Fibroblast of pulmonary artery (primary cell): ENCODE data around the gene CASKIN2.

Experiments
- DNase-seq: peaks from one replicate; pipeline ENCODE4 v3.0.0-alpha.2; 2010; ENCODE audit warnings: low read depth
- H3K4me3 ChIP-seq: replicated peaks from 2 replicates; pipeline ENCODE4 v1.5.1; 2011; ENCODE audit warnings: low read depth, mild to moderate bottlenecking, control low read depth, low read length, moderate library complexity
- TF ChIP-seq, protein P1 (sequence below): IDR thresholded peaks from 2 replicates; pipeline ENCODE4 v1.5.1; 2011; ENCODE audit warnings: mild to moderate bottlenecking, control low read depth, low read length, inconsistent platforms; ENCODE audit errors: missing control alignments

CASKIN2 gene

DNA sequence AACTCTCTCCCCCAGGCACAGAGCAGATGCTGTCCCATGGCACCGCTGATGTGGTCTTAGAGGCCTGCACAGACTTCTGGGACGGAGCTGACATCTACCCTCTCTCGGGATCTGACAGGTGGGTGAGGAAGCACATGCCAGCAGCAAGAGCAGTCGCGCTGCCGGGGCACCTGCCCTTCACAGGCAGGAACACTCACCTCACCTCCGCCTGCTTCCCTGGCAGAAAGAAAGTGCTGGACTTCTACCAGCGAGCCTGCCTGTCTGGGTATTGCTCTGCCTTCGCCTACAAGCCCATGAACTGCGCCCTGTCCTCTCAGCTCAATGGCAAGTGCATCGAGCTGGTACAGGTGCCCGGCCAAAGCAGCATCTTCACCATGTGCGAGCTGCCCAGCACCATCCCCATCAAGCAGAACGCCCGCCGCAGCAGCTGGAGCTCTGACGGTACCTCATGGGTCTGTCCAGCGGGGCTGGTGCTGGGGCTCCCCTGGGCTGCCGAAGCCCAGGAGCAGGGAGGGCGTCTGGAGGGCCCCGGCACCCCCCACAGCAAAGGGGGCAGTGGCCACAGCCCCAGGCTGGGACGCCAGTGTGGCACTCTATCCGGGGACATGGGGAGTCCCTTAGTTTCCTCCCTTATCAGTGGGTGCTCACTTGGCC is 21.7 kb downstream of the CASKIN2 start:
- DNase-seq, result no peak
- H3K4me3 ChIP-seq, result no peak overlapping the region
- TF ChIP-seq, protein P1, sequence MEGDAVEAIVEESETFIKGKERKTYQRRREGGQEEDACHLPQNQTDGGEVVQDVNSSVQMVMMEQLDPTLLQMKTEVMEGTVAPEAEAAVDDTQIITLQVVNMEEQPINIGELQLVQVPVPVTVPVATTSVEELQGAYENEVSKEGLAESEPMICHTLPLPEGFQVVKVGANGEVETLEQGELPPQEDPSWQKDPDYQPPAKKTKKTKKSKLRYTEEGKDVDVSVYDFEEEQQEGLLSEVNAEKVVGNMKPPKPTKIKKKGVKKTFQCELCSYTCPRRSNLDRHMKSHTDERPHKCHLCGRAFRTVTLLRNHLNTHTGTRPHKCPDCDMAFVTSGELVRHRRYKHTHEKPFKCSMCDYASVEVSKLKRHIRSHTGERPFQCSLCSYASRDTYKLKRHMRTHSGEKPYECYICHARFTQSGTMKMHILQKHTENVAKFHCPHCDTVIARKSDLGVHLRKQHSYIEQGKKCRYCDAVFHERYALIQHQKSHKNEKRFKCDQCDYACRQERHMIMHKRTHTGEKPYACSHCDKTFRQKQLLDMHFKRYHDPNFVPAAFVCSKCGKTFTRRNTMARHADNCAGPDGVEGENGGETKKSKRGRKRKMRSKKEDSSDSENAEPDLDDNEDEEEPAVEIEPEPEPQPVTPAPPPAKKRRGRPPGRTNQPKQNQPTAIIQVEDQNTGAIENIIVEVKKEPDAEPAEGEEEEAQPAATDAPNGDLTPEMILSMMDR, result no peak

DNA sequence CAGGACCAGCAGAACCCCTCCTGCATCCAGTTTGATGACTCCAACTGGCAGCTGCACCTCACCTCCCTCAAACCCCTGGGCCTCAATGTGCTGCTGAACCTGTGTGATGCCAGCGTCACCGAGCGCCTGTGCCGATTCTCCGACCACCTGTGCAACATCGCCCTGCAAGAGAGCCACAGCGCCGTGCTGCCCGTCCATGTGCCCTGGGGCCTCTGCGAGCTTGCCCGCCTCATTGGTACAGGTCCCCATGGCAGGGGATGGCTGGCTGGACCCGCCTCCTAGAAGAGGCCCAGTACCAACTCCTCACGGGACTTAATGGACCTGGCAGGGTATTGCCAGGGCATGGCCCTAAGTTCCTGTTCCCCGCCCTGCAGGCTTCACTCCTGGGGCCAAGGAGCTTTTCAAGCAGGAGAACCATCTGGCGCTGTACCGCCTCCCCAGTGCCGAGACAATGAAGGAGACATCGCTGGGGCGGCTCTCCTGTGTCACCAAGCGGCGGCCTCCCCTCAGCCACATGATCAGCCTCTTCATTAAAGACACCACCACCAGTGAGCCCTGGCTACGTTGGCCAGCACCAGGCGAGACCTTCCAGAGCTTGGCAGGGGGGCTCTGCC is 22.7 kb downstream of the CASKIN2 start:
- DNase-seq, result no peak
- no peak overlapping the region for H3K4me3 ChIP-seq
- TF ChIP-seq, protein P1, result no peak

DNA sequence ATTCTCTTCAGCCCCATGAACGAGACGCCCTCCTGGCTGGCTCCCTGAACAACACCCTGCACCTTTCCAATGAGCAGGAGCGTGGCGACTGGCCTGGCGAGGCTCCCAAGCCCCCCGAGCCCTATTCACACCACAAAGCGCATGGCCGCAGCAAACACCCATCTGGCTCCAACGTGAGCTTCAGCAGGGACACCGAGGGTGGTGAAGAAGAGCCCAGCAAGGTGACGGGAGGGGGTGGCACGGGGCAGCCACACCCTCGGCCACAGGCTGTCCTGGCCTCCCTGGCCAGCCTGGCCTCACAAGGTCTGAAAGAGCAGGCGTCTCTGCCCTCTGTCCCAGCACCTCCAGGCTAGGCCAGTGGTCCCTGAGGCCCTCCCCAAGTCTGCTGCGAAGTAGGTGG is 23.7 kb downstream of the CASKIN2 start:
- TF ChIP-seq, protein P1, result no peak
- H3K4me3 ChIP-seq, result no peak overlapping the region
- no peak for DNase-seq

DNA sequence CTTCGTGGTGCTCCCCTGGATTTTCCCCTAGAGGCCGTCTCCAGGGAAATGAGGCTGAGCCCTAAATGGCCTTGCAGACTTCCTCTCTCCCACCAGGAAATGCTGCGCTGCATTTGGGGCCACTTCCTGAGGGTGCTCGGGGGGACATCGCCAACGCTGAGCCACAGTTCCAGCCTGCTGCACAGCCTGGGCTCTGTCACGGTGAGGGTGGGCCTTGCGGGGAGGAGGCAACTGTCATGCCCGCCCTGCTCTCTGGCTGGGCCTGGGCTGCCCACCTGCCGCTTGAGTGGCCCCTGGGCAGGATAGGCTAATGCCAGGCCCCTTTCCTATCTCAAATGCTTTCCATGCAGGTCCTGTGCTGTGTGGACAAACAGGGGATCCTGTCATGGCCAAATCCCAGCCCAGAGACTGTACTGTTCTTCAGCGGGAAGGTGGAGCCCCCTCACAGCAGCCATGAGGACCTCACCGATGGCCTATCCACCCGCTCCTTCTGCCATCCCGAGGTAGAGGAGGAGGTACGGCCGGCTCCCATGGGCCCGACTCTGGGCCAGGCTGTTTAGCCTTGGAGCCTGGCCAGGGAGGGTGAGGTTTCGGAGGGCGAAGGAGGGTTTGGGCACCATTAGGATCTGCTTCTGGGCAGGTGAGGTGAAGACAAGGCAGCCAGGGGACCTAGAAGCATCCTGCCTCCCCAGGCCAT is 24.2 kb downstream of the CASKIN2 start:
- H3K4me3 ChIP-seq, result no peak overlapping the region
- no peak for DNase-seq
- TF ChIP-seq, protein P1, result no peak

DNA sequence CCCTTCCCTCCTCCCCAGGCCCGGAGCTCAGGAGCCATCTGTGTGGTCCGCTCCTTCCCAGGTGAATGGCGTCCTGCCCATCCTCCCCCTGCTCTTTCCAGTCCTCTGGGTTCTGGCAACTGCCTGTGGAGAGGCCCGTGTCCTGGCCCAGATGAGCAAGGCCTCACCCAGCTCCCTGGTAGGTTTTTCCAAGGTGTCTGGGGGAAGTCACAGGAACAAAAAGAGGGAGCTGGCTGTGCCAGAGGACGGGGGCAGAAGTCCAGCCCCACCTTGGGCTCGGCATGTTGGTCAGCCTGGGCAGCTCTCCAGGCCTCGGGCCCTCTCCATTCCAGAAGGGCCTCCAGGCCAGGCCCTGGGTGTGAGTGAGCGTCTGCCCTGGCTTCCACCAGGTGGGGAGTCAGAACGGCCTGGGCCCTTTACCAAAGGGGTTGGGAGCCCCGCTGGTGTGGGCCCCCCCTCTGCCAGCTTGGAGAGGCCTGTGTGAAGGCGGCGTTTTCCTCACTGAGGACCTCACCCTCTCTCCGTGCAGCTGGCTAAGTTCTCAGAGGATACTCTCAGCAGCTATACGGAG is 25.1 kb downstream of the CASKIN2 start:
- no peak for DNase-seq
- no peak overlapping the region for H3K4me3 ChIP-seq
- TF ChIP-seq, protein P1, result no peak

DNA sequence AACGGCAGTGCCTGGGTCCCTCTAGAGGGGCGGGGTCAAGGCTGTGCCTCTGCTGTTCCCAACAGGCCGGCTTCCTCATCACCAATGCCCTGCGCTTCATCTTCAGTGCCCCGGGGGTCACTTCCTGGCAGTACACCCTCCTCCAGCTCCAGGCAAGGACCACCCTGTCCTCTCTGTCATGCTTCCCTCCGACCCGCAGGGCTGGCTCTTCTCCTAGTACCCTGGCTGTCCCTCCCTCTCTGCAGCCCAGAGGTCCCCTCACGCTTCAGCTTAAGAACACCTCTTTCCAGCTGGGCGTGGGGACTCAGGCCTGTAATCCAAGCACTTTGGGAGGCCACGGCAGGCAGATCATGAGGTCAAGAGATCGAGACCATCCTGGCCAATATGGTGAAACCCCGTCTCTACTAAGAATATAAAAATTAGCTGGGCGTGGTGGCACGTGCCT is 25.8 kb downstream of the CASKIN2 start:
- H3K4me3 ChIP-seq, result no peak overlapping the region
- TF ChIP-seq, protein P1, result no peak
- no peak for DNase-seq
